NCI-H128 (cell line): ENCODE results near the gene NDOR1.
A peak's percentile ranks its signal among the peaks of the same experiment; 100 is the strongest.

Experiments
- DNase-seq: peaks from one replicate; lab custom pipeline; 2025; ENCODE audit not compliant: unreplicated experiment; lab: John Stamatoyannopoulos, UW

Gene NDOR1

DNA sequence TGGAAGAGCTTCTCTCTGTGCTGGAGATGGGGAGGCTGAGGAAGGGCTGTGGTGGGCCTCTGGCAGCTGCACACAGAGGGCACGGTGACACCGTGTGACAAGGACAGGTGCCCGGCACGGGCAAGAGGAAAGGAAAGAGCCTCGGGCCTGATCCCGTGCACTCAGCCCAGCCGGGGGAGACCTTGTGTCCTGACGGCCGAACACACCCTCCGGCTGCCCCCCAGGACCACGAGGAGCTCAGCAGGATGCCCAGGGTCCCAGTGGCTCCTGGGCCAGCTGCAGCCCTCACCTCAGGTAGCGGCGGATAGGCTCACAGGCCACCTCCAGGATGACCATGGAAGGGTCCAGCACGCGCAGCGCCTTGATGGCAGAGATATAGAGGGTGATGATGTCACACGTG lies 22.7 kb upstream of the NDOR1 start:
- no peak for DNase-seq

DNA sequence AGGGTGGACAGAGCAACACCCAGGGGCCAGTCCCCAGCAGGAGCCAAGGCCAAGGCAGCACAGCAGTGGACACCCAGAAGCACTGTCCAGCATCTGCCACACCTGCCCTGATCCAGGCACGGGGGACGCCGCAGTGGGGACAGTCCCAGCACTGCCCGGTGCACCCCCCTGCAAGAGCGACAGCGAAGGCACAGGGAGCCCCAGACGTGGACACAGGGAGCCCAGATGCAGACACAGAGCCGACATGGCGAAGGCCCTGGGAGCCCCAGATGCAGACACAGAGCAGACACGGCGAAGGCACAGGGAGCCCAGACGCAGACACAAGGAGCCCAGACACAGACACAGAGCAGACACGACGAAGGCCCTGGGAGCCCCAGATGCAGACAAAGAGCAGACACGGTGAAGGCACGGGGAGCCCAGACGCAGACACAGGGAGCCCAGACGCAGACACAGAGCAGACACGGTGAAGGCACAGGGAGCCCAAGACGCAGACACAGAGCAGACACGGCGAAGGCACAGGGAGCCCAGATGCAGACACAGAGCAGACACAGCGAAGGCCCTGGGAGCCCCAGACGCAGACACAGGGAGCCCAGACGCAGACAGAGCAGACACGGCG lies 21.4 kb upstream of the NDOR1 start:
- DNase-seq = no peak

DNA sequence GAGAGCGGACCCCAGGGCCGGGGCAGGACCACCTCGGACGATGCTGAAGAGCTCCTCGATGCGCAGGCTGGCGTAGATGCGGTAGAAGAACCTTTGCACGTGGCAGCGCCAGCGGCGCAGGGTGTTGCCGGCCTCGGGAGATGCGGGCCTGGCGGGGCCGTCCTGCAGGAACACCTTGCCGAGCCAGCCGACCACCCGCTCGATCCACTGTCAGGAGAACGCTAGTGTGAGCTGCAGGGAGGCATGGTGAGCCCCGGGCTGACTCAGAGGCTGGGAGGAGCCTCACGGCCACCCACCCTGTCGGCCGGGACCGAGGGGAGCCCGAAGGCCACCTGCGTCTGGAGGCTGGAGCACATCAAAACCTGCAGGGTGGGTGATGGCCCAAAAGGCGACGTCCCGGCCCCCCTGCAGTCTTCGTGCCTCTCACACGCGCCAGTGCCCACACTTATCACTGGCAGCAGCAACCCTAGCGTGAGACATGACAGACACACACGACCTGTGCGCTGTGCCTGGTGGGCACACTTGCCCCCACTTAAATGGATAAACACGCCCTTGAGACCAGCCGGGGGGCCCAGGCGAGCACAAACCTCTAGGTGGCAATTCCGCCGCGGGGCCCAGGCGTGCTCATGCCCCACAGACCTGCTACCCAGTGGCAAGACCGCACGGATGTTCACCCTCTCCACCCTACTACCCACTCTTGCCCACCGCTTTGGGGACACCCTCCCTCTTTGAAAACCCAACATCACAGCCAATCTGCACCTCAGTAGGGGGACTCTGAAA lies 20.4 kb upstream of the NDOR1 start:
- no peak for DNase-seq

DNA sequence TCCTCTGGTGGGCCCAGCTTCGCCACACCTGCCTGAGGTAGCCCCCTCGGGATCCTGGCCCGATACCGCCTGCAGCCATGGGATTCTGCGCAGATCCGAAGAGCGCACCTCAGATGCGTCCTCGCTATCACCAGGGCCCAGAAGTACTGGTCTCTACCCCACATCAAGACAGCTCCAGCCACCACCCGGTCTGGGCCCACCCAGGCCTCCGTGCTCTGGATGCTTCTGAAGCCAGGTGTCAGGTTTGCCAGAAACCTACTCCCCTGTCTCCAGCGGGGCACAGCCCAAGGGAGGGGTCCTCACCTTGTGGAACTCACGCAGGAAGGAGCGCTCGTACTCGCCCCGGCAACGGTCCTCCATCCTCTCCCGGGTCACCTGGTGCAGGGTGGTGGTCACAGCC lies 19.6 kb upstream of the NDOR1 start:
- no peak for DNase-seq

DNA sequence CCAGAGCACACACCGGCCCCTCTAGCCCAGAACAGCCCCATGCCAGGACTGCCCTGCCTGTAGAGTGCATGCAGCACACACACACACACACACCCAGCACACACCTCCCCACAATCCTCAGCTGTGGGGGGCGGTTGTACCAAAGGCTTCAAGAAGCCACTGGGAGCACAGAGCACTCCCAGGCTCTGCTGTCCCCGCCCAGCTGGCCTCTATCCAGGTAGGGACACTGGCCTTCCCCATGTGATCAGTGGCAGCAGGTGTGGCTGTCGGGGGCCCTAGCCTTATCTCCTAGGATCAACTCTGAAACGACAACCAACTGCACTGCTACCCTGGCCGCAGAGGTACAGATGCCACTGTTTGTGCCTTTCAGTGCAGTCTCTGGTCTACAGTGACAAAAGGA lies 19.1 kb upstream of the NDOR1 start:
- DNase-seq = no peak

DNA sequence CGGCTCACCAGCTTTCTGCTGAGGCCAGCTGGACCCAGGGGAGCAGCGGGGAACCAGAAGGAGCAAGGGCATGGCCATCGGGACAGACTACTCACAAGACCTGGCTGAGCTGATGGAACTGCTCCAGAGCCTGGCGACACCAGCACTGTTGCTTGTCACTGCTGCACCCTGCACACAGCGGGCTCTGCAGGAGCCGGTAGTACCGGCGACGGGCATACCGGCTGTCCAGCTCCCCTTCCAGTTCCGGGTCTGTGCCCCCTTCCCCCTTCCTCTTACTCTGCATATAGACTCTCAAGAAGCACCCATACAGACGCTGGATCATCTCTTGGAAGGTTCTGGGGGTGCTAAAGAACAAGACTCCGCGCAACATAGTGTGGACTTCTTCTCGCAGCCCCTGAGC lies 18.1 kb upstream of the NDOR1 start:
- no peak for DNase-seq

DNA sequence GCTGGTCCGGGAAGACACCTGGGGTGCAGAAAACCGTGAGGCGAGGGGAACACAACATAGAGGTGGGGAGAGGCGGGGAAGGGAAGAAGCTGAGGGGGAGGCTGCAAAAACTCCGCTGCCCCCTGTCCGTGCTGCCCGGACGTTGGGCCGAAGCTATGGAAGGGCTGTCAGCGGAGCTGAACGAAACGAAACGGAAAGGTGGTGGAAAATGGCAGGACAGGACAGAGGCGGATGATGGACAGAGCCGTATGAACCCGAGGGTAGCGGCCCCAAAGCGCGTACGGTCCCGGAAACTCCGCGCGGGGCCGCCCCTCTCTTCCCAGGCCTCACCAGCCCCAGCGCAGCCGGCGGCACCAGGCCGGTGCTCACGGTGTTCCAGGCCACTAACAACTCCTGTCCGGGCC lies 17.4 kb upstream of the NDOR1 start:
- DNase-seq = no peak

DNA sequence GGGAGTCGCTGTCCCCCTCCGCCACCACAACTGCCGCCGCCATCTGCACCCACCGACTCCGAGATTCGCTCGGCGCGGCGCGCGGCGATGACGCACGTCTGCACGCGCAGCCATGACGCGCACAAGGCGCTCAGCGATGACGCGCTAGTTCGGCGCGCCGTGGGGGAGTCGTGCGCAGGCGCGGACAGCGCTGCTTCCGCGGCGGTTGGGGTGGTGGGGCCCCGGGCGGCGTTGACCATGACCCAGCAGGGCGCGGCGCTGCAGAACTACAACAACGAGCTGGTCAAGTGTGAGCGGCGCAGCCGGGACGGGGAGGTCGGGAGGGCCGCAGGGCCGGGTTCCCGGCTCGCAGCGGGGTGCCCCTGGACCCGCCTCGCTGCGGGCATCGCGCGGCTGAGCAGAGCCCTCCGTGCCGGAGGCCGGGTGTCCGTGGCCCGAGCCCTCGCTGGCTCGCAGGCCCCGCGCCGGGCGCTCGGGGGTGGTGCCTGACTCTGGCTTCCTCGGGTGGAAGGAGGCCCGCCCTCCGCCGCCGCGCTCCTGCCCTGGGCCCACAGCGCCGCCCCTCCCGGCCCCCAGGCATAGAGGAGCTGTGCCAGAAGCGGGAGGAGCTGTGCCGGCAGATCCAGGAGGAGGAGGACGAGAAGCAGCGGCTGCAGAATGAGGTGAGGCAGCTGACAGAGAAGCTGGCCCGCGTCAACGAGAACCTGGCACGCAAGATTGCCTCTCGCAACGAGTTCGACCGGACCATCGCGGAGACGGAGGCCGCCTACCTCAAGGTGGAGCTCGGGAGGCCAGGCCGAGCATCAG lies 16.8 kb upstream of the NDOR1 start, which contains the start of the genes ANAPC2 and SSNA1:
Gene ANAPC2, minus strand, starts transcription at position 71 of the 807 bp plus-strand sequence. Its CDS starts 28 bp downstream, at position 43.
Gene SSNA1, plus strand, starts transcription at position 187 of the 807 bp plus-strand sequence. Its CDS starts 51 bp downstream, at position 238.
- DNase-seq = peak; percentile 83

DNA sequence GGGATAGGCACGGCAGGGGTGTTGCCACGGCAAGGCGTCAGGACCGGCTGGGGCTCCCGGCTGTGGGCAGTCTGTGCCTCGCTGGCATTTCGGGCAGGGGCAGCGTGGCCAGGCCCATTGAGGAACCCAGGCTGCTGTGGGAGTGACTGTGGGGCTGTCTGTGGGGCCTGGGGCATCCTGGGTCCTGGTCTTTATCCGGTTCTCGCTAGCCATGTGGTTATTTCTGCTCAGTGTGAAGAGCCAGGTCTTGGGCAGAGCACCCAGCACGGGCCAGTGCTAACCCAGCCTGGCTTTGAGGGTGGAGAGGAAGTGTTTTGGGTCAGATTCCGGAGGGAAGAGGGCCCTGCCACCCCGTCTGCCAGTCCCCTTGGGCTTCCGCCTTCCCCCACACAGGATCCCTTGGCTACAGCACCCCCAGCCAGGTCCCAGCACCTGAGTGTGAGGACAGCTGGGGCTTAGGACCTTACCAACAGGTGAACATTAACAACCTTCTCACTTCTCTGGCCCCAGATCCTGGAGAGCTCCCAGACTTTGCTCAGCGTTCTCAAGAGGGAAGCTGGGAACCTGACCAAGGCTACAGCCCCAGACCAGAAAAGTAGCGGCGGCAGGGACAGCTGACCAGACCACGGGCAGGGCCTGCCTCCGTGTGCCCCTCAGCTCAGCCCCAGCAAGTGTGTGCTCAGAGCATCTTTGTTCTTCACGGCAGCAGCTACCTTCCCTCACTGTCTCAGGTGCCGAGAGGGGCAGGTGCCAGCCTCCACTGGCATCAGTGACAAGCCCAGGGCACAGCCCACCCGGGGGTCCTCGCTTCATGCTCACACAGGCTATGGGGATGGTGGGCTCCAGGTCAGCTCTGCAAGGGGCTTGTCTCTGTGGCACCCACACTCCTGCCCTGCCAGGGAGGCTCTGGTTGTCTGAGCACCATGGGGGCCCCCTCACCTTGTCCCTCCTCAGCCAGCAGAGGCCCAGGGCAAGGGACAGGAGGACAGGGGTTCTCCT lies 15.9 kb upstream of the NDOR1 start:
- DNase-seq = no peak

DNA sequence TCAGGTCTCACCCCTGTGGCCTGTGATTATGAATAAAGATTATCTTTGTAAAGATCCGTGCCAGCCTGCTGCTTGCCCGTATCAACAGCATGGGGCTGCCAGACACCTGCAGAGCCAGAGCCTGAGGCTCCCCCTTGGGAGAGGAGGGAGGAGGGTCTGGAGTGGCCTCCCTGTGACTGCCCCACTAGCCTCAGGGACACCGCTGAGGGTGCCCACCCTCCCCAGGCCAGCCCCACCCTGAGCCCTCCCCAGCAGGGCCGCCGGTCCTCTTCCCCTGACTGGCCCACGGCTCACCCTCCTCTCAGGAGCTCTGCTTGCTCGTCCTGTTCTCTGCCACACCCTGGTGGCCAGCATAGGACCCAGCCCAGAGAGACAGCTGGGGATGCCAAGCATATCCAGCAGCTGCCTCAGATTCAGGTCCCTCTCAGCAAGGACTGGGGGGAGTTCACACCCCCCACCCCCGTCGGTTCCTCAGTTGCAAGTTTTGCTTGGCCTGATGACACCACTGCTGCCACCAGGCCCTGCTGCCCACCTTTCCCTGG lies 15.1 kb upstream of the NDOR1 start:
- DNase-seq = no peak

DNA sequence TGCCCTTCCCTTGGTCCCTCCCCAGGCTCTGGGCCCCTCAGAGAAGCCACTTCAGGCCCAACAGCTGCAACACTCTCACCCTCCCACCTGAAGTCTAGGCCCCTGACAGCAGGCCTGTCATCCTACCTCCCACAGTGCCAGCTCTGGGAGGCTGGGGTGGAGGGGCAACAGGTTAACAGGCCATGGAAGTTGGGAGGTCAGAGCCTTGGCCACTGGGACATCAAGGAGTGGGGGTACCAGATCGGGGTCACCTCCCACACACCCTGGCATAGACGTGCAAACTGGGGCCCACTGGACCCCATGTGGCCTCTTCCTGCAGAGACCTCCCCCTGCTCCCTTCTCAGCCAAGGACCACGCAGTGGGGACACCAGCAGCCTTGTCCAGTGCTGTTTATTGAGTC lies 14.3 kb upstream of the NDOR1 start:
- DNase-seq = no peak

DNA sequence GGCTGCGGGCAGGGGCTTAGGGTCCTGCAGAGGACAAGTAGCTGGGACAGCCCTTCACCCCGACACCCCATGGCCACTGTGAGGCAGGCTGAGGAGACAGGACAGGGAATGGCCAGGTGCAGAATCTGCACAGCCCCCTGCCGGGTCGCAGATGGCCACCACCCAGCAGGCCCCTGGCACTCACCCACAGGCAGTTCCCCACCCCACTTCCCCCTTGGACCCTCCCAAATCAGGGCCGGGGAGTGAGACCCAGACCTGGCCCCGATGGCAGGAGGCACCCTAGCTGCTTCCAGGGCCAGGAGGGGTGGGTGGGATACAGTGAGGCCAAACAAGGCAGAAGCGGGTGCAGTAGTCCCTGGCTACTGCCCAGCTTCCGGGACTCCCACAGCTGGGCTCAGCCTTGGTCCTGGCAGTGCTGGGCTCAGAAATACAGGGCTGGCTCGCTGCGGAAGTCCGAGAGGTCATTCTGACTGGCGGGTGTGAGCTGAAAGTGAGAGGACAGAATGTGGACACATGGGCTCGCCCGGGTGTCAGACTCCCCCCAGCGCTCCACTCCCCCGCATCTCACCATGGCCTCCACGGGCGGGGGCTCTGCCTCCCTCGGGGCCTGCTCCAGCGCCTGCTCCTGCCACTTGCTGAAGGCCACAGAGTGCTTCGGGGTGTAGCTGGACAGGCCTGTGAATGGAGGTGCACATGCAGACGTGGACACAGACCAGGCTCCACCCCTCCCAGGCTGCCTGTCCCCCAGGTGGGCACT lies 13.6 kb upstream of the NDOR1 start:
- DNase-seq = no peak

DNA sequence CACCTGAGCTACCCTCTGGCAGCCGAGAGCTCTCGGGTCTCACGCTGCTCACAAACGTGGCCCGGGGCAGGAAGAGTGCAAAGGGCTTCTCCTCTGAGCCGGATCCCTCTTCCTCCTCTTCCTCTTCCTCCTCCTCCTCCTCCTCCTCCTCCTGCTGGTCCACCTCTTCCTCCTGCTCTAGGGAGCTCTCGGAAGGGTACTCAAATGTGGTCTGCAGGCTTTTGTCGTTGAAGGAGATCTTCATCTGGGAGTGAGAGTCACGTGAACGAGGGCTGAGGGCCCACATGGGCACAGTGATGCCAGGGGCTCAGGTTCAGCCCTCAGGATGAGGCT lies 13.1 kb upstream of the NDOR1 start:
- DNase-seq = no peak

DNA sequence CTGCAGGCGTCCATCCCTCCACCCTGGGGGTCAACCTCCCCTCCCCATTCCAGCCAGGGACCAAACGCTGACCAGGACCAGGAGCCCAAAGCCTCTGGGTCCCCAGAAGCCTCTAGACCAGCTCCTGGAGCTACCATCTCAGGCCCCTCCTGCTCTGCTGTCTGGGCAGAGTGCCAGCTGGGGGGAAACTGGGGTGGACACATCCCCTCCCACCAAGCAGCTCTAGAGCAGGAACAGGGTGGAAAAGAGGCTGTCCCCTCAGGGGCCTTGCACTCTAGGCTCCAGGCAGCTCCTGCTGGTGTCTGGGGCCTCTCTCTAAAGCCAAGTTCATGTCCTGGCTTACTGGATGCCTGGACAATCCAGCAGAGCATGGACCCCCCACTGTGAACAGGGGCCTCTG lies 12.6 kb upstream of the NDOR1 start:
- DNase-seq = no peak

DNA sequence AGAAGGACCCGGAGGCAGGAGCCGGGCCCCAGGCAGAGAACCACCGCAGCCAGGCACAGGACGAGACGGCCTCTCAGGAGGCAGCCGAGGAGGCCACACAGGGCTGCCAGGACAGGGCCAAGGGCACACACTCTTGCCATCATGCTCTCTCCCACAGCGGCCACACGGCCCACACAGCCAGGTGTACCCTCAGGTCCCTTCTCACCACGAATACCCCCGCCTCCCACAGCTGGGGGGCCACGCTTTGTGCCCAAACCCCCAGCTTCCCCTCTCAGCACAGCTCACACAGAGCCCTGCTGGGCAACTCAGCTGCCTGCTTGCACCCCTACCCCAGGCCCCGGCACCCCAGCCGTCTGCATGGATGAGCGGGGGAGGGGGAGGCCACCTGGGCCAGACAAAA lies 11.7 kb upstream of the NDOR1 start:
- no peak for DNase-seq

DNA sequence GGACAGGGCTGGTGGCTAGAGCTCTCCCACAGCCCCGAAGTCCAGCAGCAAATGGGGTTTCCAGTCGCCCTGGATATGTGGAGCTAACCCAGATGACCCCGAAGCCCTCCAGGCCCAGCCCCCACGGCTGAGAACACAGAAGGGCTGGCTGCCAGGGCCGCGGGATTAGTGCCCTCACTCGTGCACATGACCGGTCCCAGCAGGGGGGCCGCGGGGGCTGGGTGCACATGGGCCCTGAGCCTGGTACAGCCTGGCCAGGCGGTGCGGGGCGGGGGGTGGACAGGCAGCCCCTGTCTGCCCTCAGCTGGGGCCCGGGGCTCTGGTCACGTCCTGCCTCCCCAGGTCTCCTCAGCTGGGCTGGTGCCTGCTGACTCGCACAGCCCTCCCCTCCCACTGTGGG lies 11.1 kb upstream of the NDOR1 start:
- no peak for DNase-seq

DNA sequence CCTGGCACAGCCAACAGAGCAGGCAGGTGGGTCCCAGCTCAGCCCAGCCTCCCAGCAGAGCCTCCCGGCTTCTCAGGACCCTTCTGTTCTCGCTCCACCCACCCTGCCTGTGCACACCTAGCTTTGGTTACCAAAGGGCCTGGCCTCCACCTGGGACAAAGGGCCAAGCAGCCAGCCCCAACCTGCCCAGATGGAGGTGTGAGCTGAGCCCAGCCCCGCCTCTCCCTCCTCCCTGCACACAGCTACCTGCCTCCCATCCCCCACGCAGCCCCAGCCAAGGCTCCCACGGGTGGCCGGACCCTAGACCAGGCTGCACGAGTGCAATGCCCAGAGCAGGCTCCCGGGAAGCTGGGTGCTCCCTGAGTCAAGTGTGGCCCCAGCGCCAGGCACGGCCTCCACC lies 10.6 kb upstream of the NDOR1 start:
- DNase-seq = no peak

DNA sequence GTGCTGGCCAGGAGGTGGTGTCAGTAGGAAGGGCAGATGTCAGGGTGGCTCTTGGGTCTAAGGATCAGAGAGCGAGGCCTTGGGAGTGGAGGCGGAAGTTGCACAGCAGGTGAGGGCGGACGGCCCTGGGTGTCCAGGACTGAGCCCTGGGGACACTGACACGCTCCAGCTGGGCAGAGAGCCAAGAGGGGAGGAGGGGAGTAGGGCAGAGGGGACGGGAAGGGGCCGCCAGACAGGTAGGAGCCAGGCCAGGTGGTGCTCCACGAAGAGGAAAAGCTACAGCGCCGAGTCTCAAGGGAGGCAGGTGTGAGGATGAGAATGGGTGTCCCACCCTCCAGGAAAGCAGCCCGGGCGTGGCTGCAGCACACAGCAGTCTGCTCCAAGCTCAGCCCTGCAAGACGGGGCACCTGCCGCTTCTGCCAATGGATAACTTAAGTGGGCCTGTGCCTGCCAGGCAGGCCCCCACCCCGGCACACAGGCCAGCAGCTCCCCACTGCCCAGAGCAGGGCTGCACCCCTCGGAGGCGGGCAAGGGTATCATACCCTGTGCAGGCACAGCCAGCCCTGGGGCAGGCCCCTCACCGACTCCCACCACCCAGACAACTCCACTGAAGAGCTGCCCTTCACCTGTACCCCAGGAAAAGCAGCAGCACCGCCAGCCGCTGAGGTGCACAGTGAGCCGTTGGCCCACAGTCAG lies 9.8 kb upstream of the NDOR1 start:
- DNase-seq = peak; percentile 74
